GM12873 (cell line): ENCODE measurements around the gene GON7.

ENCODE experiments used
- TF ChIP-seq, protein P1 (sequence below): IDR thresholded peaks from 2 replicates; pipeline ENCODE4 v1.5.1; 2012; ENCODE audit warnings: low read depth, mild to moderate bottlenecking, moderate library complexity, low read length, control low read depth; ENCODE audit not compliant: insufficient read depth; ENCODE audit errors: missing control alignments

GON7 gene

DNA sequence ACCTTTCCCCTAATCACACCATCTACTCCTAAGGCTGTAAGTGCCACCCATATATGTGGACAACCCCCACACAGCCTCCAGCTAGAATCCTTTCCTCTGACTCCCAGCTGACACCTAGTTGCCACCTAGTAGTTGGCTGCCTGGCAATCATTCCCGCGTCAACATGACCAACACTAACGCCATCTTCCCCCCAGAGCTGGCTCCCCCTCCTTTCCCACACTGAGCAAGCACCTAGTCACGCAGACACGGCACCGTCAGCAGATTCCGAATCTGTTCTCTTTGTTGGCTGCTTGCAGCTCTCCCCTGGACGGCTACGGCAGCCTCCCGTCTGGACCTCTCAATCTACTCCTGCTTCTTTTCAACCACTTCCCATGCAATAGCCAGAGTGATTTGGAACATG lies 27.9 kb upstream of the GON7 start:
- TF ChIP-seq, protein P1, sequence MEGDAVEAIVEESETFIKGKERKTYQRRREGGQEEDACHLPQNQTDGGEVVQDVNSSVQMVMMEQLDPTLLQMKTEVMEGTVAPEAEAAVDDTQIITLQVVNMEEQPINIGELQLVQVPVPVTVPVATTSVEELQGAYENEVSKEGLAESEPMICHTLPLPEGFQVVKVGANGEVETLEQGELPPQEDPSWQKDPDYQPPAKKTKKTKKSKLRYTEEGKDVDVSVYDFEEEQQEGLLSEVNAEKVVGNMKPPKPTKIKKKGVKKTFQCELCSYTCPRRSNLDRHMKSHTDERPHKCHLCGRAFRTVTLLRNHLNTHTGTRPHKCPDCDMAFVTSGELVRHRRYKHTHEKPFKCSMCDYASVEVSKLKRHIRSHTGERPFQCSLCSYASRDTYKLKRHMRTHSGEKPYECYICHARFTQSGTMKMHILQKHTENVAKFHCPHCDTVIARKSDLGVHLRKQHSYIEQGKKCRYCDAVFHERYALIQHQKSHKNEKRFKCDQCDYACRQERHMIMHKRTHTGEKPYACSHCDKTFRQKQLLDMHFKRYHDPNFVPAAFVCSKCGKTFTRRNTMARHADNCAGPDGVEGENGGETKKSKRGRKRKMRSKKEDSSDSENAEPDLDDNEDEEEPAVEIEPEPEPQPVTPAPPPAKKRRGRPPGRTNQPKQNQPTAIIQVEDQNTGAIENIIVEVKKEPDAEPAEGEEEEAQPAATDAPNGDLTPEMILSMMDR, result no peak

DNA sequence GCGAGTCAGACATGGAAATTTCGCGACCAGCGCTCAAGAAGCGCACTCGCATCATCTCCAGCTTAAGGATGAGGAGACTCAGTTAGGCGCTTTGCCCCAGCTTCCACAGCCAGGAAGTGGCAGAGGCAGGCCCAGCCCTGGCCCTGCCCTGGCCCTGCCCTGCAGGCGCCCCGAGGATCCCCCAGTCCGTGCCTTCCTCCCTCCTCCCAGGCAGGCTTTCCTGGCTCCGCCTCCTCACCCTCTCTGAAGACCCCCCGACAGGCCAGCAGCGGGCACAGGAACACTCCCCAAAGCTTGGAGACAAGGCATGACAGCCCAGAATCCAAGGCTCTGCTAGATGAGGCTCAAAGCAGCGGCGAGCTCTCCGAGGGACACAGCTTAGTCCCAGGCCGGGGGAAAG lies 25.3 kb upstream of the GON7 start:
- TF ChIP-seq, protein P1, result no peak

DNA sequence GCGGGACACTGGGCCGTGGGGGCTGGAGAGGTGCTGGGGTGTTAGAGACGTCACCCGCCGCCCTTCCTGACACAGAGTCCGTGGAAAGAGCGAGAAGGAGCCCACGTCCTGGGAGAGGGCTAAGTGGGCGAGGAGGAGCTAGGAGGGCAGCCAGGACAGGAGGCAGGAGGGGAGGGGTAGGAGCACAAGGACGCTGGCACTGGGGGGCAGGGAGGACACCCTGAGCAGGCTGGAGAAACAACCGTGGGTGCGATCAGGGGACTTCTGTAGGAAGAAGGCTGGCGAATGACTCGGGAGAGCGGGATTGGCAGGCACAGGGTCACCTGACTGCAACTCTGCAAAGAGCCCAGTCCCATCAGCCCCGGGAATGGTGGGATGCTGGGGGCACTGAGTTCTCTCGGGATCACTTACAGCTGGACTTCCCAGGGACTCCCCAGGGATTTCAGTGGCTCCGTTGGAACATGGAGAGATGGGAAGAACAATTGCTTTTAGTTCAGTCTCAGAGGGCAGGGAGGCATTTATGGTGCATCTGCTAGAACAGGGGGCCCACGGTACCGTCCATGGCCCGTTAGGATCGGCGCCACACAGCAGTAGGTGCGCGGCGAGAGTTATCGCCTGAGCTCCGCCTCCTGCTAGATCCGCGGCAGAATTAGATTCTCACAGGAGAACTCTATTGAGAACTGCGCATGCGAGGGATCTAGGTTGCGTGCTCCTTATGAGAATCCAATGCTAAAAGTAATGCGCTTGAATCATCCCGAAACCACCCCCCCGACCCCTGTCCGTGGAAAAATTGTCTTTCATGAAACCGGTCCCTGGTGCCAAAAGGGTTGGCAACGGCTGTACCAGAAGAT lies 24.5 kb upstream of the GON7 start:
- TF ChIP-seq, protein P1, result no peak

DNA sequence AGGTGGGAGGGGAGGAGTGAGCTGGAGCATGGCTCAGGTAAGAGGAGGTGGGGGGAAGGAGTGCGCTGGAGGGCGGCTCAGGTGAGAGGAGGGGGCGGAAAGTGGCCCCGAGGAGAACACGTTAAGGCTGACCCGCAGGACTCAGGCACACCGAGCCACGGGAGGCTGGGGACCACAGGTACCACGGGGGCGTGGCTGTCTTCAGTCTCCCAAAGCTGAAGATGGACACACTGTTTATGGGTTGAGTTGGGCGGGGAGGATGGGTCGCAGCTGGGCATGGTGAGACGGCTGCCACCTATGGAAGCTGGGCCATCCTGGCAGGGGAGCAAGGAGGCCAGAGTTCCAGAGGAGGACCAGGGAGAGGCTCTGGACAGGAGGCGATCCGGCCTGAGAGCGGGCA lies 23.7 kb upstream of the GON7 start:
- TF ChIP-seq, protein P1, result no peak

DNA sequence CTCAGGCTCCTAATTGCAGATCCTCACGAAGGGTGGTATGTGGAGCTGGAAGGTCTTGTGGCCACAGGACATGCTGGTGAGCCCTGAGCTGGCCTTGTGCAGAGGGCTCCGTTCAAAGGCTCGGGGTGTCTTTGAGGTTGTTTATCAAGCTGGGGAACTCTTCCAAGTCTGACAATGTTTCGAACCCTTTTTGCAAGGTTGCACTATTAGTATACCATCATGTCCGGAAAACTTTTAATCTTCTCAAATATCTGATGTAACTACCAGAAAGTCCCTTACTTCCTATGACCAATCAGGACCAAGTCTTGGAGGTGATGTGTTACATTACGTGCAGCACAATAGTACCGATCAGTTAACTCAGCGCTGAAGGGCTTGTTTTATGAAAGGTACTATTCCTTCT lies 21.7 kb upstream of the GON7 start:
- TF ChIP-seq, protein P1, result no peak

DNA sequence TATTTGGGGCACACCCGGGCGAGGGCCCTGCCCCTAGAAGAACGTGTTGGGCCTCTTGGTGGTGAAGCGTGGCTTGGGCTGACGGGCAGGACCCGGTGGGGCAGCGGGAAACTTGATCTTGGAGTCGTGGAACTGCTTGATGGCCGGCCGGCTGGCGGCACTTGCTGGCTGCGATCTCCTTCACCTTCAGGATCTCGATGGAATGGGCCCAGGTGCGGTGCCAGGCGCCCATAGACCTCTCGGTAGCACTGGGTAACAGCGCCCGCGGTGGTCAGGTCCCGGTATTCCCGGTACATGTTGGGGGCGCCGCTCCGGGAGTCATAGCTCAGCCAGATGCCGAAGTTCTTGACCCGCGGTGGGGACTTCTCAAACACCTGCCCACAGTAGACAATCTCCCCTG lies 16.7 kb upstream of the GON7 start:
- TF ChIP-seq, protein P1, result no peak

DNA sequence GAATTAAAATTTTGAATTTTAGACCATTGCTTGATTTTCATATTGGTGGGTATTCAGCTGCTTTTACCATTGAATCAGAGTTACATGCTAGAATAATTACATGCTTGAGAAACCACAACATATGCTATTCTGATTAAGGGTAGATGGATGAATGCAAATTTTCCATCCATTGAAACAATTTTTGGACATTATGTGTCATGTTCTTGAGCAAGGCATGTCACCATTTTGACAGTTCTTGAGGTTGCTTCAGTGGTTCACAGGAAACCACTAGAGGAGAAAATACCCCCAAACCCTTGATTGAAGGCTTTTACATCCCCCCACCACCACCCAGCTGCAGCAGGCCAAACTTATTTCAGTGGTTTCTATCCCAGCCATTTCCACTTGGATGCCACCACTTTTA lies 13.6 kb upstream of the GON7 start:
- TF ChIP-seq, protein P1, result no peak
